Right lobe of liver (tissue), 6 donors: ENCODE data around the gene PLXNA4. TPM values are rescaled to one million over a fixed set of nuclear protein-coding genes. Genes with fewer than 3 reads are reported as not detected.

ENCODE experiments used
- ATAC-seq, 4 donors: fragments of 200-7000 bp; cut with Tn5 transposase; one replicate each; pipeline ENCODE4 v1.9.1; 2020; ENCODE audit warnings: mild to moderate bottlenecking in 4 of 4, moderate library complexity in 4 of 4
- DNase-seq, 3 donors: peaks; one replicate each; pipeline ENCODE4 v3.0.0-alpha.2; 2020
- H3K27ac ChIP-seq, 3 donors: fragments of 200-600 bp; one replicate each; pipeline ENCODE4 v1.8.0; 2022
- H3K27me3 ChIP-seq, 2 donors: fragments of 200-600 bp; one replicate each; pipeline ENCODE4 v1.8.0; 2022
- H3K36me3 ChIP-seq, 4 donors: fragments of 200-600 bp; sonication (generic) in 1 of 4; one replicate each; pipeline versions ENCODE4 v1.5.1 to v1.8.0; 2017 to 2022; ENCODE audit warnings: control low read depth in 1 of 4
- H3K4me1 ChIP-seq, 4 donors: fragments of 200-600 bp; sonication (generic) in 1 of 4; one replicate each; pipeline versions ENCODE4 v1.5.1 to v1.8.0; 2017 to 2022; ENCODE audit warnings: control low read depth in 1 of 4
- H3K4me3 ChIP-seq, 3 donors: fragments of 200-600 bp; one replicate each; pipeline ENCODE4 v1.8.0; 2022
- H3K9me3 ChIP-seq, 4 donors: fragments of 200-600 bp; sonication (generic) in 1 of 4; one replicate each; pipeline versions ENCODE4 v1.5.1 to v1.8.0; 2017 to 2022; ENCODE audit warnings: control low read depth in 1 of 4
- CTCF ChIP-seq, 4 donors: fragments of 200-600 bp in 3 of 4; fragments of 450-650 bp in 1 of 4; IDR thresholded peaks; one replicate each; pipeline versions ENCODE4 v1.5.1 to v1.8.0; 2016 to 2022; ENCODE audit warnings: antibody characterized with exemption in 4 of 4, mild to moderate bottlenecking in 2 of 4
- POLR2A ChIP-seq: fragments of 450-650 bp; IDR thresholded peaks from one replicate; pipeline ENCODE4 v1.6.1; 2017; ENCODE audit warnings: antibody characterized with exemption, mild to moderate bottlenecking
- WGBS: methylation state at CpG from one replicate; pipeline ENCODE4 v1.1.6; 2018; ENCODE audit warnings: low coverage, low lambda C conversion rate; ENCODE audit not compliant: insufficient coverage; ENCODE audit errors: missing lambda C conversion rate; 5-methylcytosine and 5-hydroxymethylcytosine counted together
- intact Hi-C, 2 donors: fragments of 100-400 bp; cut with DNase I; formaldehyde crosslinking; loops; one replicate each; pipeline versions ENCODE4 v1.11.2 to v1.14.1; 2022
- total RNA-seq, 6 experiments: library from RNA; depleted of rRNA in 2 of 6; stranded (reverse); fragments of >200 nt in 2 of 6; fragmentation: NEBNext Ultra II Directional in 3 of 6; extraction: Animal tissue kit (Norgen Biotek cat#: 25700) in 3 of 6; gene quantifications; one replicate each; pipeline versions ENCODE4 v1.1.0 to v1.2.4, GENCODE V29; 2016 to 2023
- donor health status: DM: no; HTN: yes; CAD: no.
- donor health status: DM: no; HTN: no; CAD: no.
- donor health status: DM: no; HTN: no; CAD: no.
- donor health status: DM: no; HTN: yes; CAD: no.
- donor health status: DM: no; HTN: yes; CAD: no.

Gene PLXNA4
- total RNA-seq, 6 experiments from 2014 or later = 0.17 to 0.90 (median 0.30) TPM

- Histone ChIP-seq H3K4me1 (no peaks in the 10 kb centered on the region), H3K36me3 (no peaks in the 10 kb centered on the region), H3K9me3 (no peaks in the 10 kb centered on the region), H3K27me3 (no peaks in the 10 kb centered on the region), H3K4me3 (no peak overlapping the region), H3K27ac (no peak overlapping the region)
- ATAC-seq (no peak), DNase-seq (no peak)
- TF ChIP-seq POLR2A (no peak), CTCF (IDR thresholded peaks at IDR 0.05) (no peak)
- WGBS = 61% methylated on average over 3 of the region's 3 CpGs
- intact Hi-C loops = no loop called here
These were observed 459.9 kb downstream of the PLXNA4 start for GRCh38 chr7:132116369-132116768.

GRCh38 chr7:132115758-132116157 is 460.5 kb downstream of the PLXNA4 start:
- intact Hi-C loops = no loop called here
- H3K36me3 ChIP-seq = no peaks in the 10 kb centered on the region
- H3K27ac ChIP-seq = no peak overlapping the region
- WGBS = 85% methylated on average over 2 of the region's 2 CpGs
- no peaks in the 10 kb centered on the region for H3K27me3 ChIP-seq
- TF ChIP-seq POLR2A (no peak), CTCF (IDR thresholded peaks at IDR 0.05) (no peak)
- DNase-seq = no peak
- H3K4me3 ChIP-seq = no peak overlapping the region
- H3K4me1 ChIP-seq = no peaks in the 10 kb centered on the region
- no peak for ATAC-seq
- H3K9me3 ChIP-seq = no peaks in the 10 kb centered on the region

GRCh38 chr7:132115028-132115427 is 461.2 kb downstream of the PLXNA4 start:
- ATAC-seq = no peak
- TF ChIP-seq POLR2A (no peak), CTCF (IDR thresholded peaks at IDR 0.05) (no peak)

GRCh38 chr7:132114411-132114810 is 461.9 kb downstream of the PLXNA4 start:
- H3K27me3 ChIP-seq = no peaks in the 10 kb centered on the region
- DNase-seq (no peak), ATAC-seq (no peak)
- no peaks in the 10 kb centered on the region for H3K4me1 ChIP-seq
- H3K9me3 ChIP-seq = no peaks in the 10 kb centered on the region
- intact Hi-C loops = no loop called here
- no peak for TF ChIP-seq CTCF (IDR thresholded peaks at IDR 0.05)
- TF ChIP-seq POLR2A = no peak
- no peaks in the 10 kb centered on the region for H3K36me3 ChIP-seq
- no peak overlapping the region for H3K4me3 ChIP-seq
- no peak overlapping the region for H3K27ac ChIP-seq
- WGBS = 49% methylated on average over 3 of the region's 9 CpGs

More at GRCh38 chr7:132115028-132115427, 461.2 kb downstream of the PLXNA4 start:
- Histone ChIP-seq H3K27me3 (no peaks in the 10 kb centered on the region), H3K4me1 (no peaks in the 10 kb centered on the region), H3K9me3 (no peaks in the 10 kb centered on the region), H3K4me3 (no peak overlapping the region), H3K27ac (no peak overlapping the region), H3K36me3 (no peaks in the 10 kb centered on the region)
- intact Hi-C loops = no loop called here
- 62% methylated on average over 3 of the region's 4 CpGs for WGBS
- DNase-seq = no peak
